ENCODE measurements around the gene RASSF1. TPM values are rescaled to one million over a fixed set of nuclear protein-coding genes. Genes with fewer than 3 reads are reported as not detected.

RASSF1 gene
- total RNA-seq, 1 donor from 2014 or later, result 39.5 TPM

- H3K4me1 ChIP-seq, result peaks cover 49% of the 10 kb centered on the region
- ATAC-seq (peak; percentile 92 to 94), DNase-seq (peak; percentile 99)
- H3K36me3 ChIP-seq, result peaks cover 55% of the 10 kb centered on the region
- TF ChIP-seq CTCF (IDR thresholded peaks at IDR 0.05), result no peak
- peak within 1 kb of the TSS; percentile 97 for H3K4me3 ChIP-seq
- peak within 1 kb of the TSS; percentile 89 for H3K27ac ChIP-seq
- intact Hi-C loops (cut with DNase I), result no loop called here
- no peaks in the 10 kb centered on the region for H3K9me3 ChIP-seq
- no peaks in the 10 kb centered on the region for H3K27me3 ChIP-seq (ENCODE audit: low read depth)
Observed at GRCh38 chr3:50327943-50328691, 12.5 kb downstream of the RASSF1 start, which contains the start of gene TUSC2. Gene TUSC2 (minus strand): TSS chr3:50328223. CDS start chr3:50328099, 124 bp downstream.

GRCh38 chr3:50327129-50327528 is 13.5 kb downstream of the RASSF1 start:
- TF ChIP-seq CTCF (IDR thresholded peaks at IDR 0.05), result no peak
- Histone ChIP-seq H3K9me3 (no peaks in the 10 kb centered on the region), H3K4me1 (peaks cover 59% of the 10 kb centered on the region), H3K27me3 (ENCODE audit: low read depth) (no peaks in the 10 kb centered on the region), H3K36me3 (peaks cover 45% of the 10 kb centered on the region), H3K4me3 (peak overlapping the region; percentile 97), H3K27ac (peak overlapping the region; percentile 89)
- ATAC-seq (no peak), DNase-seq (no peak)
- intact Hi-C loops (cut with DNase I), result no loop called here

- no peaks in the 10 kb centered on the region for H3K27me3 ChIP-seq (ENCODE audit: low read depth)
- intact Hi-C loops (cut with DNase I), result no loop called here
- H3K4me1 ChIP-seq, result peaks cover 63% of the 10 kb centered on the region
- no peak for ATAC-seq
- no peak for DNase-seq
- no peak overlapping the region for H3K4me3 ChIP-seq
- no peaks in the 10 kb centered on the region for H3K9me3 ChIP-seq
- H3K36me3 ChIP-seq, result peaks cover 36% of the 10 kb centered on the region
- no peak overlapping the region for H3K27ac ChIP-seq
- no peak for TF ChIP-seq CTCF (IDR thresholded peaks at IDR 0.05)
Observed at GRCh38 chr3:50326182-50326541, 14.5 kb downstream of the RASSF1 start.

GRCh38 chr3:50325497-50326181 is 15.0 kb downstream of the RASSF1 start:
- no peak for ATAC-seq
- Histone ChIP-seq H3K9me3 (no peaks in the 10 kb centered on the region), H3K4me1 (peaks cover 64% of the 10 kb centered on the region), H3K4me3 (no peak overlapping the region), H3K36me3 (peaks cover 31% of the 10 kb centered on the region), H3K27me3 (ENCODE audit: low read depth) (no peaks in the 10 kb centered on the region), H3K27ac (peak overlapping the region; percentile 98)
- TF ChIP-seq CTCF (IDR thresholded peaks at IDR 0.05), result no peak
- DNase-seq, result no peak
- intact Hi-C loops (cut with DNase I), result no loop called here

- intact Hi-C loops (cut with DNase I), result no loop called here
- Histone ChIP-seq H3K36me3 (peaks cover 28% of the 10 kb centered on the region), H3K27me3 (ENCODE audit: low read depth) (no peaks in the 10 kb centered on the region), H3K4me3 (no peak overlapping the region), H3K9me3 (no peaks in the 10 kb centered on the region), H3K4me1 (peaks cover 69% of the 10 kb centered on the region), H3K27ac (peak overlapping the region; percentile 98)
- TF ChIP-seq CTCF (IDR thresholded peaks at IDR 0.05), result no peak
- ATAC-seq (no peak), DNase-seq (no peak)
Observed at GRCh38 chr3:50325113-50325480, 15.5 kb downstream of the RASSF1 start.

All from lower lobe of right lung (tissue), 2 donors.